HG02870 (cell line): Measurements from ENCODE around the gene CTDSP1.

Experiments
- ATAC-seq: cut with Tn5 transposase; IDR thresholded peaks from one replicate; pipeline ENCODE4 v1.9.1; 2021; ENCODE audit warnings: mild to moderate bottlenecking, moderate library complexity; ENCODE audit not compliant: unreplicated experiment

The CTDSP1 gene, protein sequence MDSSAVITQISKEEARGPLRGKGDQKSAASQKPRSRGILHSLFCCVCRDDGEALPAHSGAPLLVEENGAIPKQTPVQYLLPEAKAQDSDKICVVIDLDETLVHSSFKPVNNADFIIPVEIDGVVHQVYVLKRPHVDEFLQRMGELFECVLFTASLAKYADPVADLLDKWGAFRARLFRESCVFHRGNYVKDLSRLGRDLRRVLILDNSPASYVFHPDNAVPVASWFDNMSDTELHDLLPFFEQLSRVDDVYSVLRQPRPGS

DNA sequence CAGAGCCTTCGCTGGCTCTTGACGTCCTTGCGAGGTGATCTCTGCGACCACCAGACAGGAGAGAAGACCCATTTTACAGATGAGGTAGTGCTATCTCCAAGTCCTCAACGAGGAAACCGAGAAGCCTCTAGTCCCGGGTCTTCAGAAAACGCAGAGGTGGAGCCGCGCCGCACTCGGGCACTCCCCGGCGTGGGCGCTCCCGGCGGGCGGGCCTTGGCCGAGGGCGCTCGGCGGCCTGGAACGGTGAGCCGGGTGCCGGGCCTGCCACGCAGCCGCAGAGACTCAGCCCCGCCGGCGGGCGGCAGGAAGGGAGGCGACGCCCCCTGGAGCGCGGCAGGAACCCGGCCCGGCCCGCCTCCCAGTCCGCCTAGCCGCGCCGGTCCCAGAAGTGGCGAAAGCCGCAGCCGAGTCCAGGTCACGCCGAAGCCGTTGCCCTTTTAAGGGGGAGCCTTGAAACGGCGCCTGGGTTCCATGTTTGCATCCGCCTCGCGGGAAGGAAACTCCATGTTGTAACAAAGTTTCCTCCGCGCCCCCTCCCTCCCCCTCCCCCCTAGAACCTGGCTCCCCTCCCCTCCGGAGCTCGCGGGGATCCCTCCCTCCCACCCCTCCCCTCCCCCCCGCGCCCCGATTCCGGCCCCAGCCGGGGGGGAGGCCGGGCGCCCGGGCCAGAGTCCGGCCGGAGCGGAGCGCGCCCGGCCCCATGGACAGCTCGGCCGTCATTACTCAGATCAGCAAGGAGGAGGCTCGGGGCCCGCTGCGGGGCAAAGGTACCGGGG, at the start of gene CTDSP1:
CTDSP1 (plus strand) TSS at position 478 of the 776 bp plus-strand sequence; CDS start at position 701, 223 bp downstream.
- peak; percentile 35 for ATAC-seq

DNA sequence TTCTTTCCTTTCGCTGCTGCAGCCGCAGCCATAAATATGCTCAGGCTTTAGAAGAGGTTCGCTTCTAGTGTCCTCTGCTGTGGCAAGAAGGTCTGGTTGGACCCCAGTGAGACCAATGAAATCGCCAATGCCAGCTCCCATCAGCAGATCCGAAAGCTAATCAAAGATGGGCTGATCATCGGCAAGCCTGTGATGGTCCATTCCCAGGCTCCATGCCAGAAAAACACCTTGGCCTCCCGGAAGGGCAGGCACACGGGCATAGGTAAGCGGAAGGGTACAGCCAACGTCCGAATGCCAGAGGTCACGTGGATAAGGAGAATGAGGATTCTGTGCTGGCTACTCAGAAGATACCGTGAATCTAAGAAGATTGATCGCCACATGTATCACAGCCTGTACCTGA, 45.6 kb upstream of the CTDSP1 start:
- no peak for ATAC-seq

DNA sequence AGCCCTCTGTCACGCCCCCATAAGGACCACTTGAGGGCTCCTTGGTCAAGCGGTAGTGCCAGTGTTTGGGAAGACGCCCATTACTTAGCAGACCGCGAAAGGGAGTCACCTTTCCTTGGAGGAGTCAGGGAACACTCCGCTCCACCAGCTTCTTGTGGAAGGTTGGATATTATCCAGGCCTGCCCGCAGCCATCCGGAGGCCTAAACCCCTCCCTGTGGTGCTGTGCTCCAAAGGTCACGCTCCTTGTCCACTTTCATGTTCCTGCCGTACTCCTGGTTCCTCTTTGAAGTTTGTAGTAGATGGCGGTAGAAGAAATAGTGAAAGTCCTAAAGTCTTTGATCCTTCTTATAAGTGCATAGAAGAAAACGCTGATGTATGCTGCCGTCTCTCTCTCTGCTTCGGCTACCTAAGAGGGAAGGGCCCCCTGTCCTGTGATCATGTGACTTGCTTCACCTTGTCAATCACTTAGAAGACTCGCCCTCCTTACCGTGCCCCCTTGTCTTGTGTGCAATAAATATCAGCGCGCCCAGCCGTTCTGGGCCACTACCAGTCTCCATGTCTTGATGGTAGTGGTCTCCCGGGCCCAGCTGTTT, 44.7 kb upstream of the CTDSP1 start:
- no peak for ATAC-seq

DNA sequence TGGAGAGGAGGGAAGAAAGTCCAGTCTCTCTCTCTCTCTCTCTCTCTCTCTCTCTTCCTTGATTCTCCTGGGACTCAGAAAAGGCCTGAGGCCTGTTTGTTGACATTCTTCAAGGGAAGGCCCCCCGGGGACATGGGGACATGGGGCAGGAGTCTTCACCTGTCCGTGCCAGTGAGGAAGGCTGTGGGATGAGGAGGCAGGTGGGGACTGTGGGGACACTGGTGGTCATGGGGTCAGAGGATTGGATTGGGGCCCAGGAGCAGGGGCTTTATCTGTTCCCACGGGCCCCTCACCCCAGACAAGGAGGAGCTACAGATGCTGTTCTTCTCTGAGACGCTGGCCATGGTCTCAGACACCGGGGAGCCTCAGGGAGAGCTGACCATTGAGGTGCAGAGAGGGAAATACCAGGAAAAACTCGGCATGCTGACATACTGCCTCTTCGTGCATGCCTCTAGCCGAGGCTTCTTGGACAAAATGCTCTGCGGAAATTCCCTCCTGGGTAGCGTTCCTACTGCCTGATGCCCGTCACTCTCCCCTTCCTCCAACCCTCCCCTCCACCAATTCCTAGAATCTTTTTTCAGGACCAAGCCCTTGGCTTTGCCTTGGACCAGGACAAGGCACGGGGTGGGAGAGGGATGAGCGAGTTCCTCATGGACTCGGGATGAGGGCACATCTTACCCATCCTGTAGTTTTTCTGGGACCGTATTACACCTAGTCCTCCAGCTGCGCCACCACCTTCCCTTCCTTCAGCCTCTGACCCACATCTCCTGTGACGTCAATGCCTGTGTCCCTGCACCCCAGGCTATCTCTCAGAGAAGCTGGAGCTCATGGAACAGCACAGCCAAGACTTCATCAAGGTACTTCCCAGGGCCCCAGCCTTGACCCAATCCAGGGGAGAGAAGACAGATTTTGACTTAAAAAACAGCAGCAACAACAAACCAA, 42.2 kb upstream of the CTDSP1 start:
- no peak for ATAC-seq

DNA sequence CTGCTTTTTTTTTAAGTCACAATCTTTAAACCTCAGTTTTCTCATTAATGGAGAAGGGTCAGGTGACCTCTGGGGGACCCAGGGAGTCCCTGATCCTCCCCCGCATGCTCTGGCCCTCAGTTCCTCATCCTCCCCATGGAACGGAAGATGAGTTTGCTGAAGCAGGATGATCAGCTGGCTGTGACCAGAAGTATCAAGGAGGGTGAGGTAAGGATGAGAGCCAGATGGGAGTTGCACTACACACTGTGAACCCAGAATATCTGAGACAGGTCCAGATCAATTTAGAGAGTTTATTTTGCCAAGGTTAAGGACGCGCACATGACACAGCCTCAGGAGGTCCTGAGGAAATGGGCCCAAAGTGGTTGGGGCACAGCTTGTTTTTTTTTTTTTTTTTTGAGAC, 39.2 kb upstream of the CTDSP1 start:
- no peak for ATAC-seq

DNA sequence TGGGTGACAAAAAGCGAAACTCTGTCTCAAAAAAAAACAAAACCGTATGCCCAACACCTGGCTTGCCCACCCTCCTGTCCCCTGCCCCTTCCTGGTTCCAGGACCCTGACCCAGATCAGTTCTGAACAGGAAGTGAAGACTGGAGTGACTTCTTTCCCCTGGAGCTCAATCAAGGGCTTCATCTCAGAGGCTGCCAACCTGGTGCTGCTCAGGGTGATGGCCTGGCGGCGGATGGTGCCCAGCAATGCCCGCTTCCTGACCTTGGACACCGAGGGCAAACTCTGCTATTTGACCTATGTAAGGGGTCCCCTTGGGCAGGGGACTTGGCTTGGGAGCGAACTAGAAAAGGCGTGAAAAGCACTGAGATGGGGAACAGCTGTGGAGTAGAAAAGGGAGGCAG, 37.1 kb upstream of the CTDSP1 start:
- no peak for ATAC-seq

DNA sequence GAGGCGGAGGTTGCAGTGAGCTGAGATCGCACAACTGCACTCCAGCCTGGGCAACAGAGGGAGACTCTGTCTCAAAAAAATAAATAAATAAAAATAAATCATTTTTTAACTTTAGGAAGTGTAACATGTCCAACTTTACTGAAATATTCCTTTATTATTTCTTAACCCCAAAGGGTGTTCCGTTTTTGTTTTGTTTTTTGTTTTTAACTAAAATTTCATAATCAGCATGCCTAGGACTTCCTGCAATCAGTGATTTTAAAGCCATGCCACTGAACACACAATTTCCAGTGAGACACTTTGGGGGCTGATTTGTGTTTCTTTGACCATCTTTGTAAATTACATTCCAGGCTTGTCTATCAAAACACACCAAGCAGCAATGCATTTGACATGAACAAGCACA, 35.9 kb upstream of the CTDSP1 start:
- no peak for ATAC-seq

DNA sequence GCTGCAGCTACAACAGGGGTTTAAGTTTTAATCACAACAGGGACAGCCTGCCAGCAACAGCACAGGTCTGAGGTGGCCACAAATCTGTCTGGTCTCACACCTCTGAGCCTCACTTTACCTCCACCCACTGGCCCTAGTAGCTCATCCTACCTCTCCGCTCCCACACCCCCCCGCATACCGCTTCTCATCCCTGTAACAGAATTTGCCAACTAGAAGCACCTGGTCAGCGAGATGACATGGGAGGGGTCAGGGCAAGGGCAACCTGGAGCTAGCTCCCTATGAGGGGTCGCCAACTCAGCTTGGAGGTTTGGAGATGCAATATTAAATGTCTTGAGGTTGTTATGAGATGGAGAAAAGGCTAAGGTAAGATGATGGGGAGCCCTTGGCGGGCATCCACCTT, 35.5 kb upstream of the CTDSP1 start:
- ATAC-seq, result no peak

DNA sequence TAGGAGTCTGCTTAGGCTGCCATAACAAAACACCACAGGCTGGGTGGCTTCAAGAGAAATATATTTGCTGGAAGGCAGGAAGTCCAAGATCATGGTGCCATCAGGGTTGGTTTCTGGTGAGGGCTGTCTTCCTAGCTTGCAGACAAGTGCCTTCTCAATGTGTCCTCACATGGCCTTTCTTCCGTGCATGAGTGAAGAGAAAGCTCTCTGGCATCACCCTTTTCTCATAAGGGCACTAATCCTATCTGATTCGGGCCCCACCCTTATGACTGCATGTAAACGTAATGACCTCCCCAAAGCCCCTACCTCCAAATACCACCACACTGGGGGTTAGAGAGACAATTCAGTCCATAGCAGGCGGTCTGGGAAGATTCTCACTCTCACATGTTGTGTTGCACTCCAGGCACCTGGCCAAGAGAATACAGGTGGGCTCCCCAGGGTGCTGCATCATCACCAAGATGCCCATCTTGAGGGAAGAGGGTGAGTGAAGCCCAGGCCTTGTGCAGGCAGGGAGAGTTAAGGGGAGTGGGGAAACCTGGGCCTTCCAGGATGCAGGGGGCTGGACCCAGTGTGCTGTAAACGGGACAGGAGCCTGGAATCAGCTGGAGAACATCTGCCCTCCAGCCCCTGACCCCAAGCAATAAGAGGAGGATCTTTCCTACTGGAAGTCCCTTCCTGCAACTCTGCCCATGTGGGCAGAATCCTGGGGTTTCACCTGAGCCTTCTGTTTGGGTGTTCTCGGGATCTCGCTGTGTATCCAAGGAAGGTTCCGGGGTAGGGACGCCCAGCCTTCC, 32.9 kb upstream of the CTDSP1 start:
- ATAC-seq, result no peak

DNA sequence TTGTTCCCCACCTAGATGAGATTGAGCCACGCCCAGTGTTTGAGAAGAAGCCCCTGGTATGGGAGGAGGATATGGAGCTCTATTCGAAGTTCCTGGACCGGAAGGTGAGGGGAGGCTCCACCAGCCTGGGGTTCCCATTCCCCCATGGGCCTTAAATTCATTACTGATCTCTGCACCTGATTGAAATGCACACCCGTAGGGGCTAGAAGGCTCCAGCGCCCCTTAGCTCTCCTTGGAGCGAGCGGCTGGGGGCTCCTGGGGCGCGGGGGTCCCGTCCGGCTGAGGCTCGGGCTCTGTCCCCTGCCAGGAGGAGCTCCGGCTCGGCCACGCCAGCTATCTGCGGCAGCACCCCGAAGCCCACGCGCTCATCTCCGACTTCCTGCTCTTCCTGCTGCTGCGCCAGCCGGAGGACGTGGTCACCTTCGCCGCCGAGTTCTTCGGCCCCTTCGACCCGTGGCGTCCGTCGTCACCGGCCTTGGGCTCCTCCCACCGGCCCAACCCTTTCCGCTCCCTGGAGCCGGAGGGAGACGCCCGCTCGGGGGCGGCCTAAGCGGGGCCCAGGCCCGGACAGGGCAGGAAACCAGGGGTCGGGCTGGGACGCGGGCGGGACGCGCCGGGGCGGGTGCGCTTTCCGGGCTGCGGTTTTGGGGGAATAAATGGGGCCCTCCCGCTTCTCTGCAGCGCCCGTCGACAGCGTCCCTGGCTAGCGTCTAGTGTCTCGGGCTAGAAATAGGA, 32.1 kb upstream of the CTDSP1 start:
- ATAC-seq, result peak; percentile 90

DNA sequence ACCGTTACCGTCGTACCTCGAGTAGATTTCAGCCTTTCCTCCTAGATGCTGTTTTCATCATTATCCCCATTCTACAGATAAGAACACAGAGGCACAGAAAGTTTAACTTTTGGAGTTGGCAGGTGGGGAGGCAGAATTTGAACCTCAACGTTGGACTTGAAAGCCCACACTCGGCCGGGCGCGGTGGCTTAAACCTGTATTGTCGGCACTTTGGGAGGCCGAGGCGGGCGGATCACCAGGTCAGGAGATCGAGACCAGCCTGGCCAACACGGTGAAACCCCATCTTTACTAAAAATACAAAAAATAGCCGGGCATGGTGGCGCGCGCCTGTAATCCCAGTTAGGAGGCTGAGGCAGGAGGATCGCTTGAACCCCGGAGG, 31.5 kb upstream of the CTDSP1 start:
- ATAC-seq, result no peak

DNA sequence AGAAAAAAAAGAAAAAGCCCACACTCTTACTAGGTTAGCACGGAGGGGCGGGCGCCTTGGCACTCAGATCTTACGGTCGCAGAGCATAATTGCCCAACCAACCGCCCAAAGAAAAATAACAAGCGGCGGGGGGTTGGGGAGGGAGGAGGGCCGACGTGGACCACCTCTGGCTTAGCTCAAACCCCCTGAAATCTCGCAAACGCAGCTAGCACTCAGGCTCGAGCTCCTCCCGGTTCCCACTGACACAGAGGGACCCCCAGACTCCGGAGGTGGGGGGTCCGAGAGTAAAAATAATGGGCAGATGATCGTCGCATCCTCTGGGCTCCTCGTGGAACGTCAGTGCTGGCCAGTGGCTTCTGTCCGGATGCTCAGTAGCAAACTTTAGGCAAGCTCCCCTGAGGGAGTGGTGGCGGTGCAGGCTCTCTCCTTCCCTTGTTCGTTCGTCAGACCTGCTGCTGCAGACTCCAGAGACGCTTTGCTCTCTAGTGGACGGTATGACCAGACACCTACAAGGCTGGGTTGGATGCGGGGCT, 31.0 kb upstream of the CTDSP1 start:
- no peak for ATAC-seq

DNA sequence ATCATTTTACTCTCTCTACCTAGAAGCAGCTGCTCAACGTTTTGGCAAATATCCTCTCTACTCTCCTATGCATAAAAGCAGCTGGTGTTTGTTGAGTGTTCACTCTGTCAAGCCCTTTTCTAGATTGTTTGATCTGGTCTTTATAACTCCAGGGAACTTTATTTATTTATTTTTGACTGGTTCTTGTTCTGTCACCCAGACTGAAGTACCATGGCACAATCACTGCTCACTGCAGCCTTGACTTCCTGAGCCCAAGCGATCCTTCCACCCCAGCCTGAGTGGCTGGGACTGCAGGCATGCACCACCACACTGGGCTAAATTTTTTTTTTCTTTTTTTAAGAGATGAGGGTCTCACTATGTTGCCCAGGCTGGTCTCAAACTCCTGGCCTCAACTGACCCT, 30.3 kb upstream of the CTDSP1 start:
- ATAC-seq, result no peak

DNA sequence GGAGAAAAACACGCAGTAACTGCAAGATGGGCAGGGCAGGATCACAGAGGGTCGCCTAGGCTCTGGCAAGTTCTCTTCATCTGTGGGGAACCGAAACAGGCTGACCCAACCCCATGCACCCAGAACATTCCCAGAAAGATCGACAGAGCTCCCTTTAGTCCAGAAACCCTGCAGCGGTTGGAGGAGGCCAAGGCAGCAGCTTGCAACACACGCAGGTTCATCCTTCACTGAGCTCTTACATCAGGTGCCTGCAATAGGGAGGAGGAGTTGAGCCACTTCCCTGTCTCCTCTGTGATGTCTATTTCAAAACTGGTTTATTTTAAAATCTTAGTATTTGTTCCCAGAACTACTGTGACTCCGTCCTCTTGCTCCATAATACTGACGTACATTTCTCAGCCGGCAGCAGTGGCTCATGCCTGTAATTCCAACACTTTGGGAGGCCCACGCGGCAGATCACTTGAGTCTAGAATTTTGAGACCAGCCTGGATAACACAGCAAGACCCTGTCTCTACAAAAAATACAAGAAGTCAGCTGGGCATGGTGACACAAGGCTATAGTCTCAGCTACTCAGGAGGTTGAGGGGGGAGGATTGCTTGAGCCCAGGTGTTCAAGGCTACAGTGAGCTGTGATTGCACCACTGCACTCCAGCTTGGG, 29.1 kb upstream of the CTDSP1 start:
- ATAC-seq, result no peak

DNA sequence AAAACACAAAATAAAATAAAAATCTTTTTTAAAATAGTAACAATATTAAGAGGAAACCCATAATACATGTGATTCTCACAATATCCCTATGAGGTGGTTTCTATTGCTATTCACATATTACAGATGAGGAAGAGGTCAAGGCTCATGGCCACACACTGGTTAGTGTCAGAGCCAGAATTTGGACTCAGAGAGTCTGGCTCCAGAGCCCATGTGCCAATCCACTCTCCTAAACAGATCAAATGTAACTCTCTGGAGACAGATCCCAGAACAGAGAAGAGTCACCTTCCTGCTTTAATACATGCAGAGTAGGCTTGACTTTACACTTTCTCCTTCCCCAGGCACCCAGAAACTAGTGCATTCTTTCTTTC, 27.7 kb upstream of the CTDSP1 start:
- ATAC-seq, result no peak

DNA sequence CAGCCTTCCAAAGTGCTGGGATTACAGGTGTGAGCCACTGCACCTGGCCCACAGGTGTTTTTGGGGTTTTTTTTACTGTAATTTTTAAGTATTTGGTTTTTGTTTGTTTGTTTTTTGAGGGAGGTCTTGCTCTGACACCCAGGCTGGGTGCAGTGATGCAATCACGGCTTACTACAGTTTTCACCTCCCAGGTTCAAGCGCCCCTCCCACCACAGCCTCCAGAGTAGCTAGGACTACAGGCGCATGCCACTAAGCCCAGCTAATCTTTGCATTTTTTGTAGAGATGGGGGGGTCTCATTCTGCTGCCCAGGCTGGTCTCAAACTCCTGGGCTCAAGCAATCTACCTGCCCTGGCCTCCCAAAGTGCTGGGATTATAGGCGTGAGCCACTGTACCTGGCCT, 24.9 kb upstream of the CTDSP1 start:
- no peak for ATAC-seq

DNA sequence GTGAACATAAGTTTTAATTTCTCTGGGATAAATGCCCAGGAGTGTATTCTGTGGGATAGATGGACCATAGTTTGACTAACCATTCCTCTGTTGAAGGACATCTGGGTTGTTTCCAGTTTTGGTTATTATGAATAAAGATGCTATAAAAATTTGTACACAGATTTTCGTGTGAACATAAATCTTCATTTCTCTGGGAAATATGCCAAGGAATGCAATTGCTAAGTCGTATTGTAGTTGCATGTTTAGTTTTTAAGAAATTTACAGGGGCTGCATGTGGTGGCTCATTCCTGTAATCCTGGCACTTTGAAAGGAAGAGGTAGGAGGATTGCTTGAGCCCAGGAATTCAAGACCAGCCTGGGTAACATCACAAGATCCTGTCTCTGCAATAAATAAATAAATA, 24.5 kb upstream of the CTDSP1 start:
- ATAC-seq, result no peak

DNA sequence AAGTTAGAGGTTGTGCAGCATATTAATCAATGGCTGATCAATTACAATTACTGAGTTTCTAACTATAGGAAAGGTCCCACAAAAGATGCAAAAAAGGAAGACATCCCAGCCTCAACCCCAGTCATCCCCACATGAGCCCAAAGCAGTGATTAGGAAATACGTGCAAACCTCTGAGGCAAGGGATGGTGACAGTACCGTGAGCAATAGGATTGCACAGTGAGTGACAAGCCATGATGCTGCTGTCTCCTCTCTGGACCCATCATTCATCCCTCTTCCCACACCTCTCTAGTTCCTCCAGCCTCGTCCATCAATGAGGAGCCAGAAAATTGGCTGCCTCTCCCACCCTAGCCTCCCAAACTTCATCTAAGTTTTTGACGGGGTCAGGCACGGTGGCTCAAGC, 21.6 kb upstream of the CTDSP1 start:
- no peak for ATAC-seq

DNA sequence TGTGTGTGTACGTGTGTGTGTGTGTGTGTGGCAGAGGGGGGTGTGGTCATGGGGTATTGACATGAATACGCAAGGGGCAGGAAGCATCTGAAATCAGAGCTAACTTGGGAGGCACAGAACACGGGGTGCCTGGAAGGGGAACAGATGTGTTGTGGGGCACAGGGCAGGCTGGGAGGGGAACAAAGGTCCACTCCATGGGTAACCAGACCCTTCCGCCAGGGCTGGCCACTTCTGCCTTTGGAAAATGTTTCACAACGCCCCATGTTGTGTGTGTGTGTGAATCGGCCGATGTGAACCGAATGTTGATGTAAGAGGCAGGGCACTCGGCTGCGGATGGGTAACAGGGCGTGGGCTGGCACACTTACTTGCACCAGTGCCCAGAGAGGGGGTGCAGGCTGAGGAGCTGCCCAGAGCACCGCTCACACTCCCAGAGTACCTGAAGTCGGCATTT, 17.7 kb upstream of the CTDSP1 start, which contains the start of gene SLC11A1:
SLC11A1 (plus strand) TSS at position 358 of the 451 bp plus-strand sequence. CDS start 96 bp downstream, outside the sequence.
- ATAC-seq, result no peak
